ENCODE measurements around the gene PHC2.

The PHC2 gene

GRCh38 chr1:33317946-33318345, 112.9 kb downstream of the PHC2 start:
- Histone ChIP-seq H3K4me3 (ENCODE audit: low read depth, low read length) (no peak overlapping the region), H3K4me1 (ENCODE audit: control insufficient read depth, insufficient read depth, low read length) (no peaks in the 10 kb centered on the region), H3K36me3 (ENCODE audit: control insufficient read depth in 2 of 2, insufficient read depth in 1 of 2, low read length in 2 of 2) (peaks cover 0 to 14% of the 10 kb centered on the region in 2 experiments; a peak in 1 of 3 replicates), H3K9me3 (ENCODE audit: control insufficient read depth, insufficient read depth, low read depth, low read length) (no peaks in the 10 kb centered on the region), H3K27ac (ENCODE audit: extremely low read depth, low read depth, low read length) (no peak overlapping the region)
- CTCF ChIA-PET = no interaction called here
- no peak for TF ChIP-seq ZBTB7A (tag by site-specific recombination; IDR thresholded peaks at IDR 0.05; ENCODE audit: low read depth)
- POLR2A ChIA-PET = no interaction called here

- Histone ChIP-seq H3K36me3 (ENCODE audit: control insufficient read depth in 2 of 2, insufficient read depth in 1 of 2, low read length in 2 of 2) (peaks cover 0 to 9% of the 10 kb centered on the region in 2 experiments; a peak in 1 of 3 replicates), H3K4me1 (ENCODE audit: control insufficient read depth, insufficient read depth, low read length) (no peaks in the 10 kb centered on the region), H3K9me3 (ENCODE audit: control insufficient read depth, insufficient read depth, low read depth, low read length) (no peaks in the 10 kb centered on the region), H3K27ac (ENCODE audit: extremely low read depth, low read depth, low read length) (no peak overlapping the region), H3K4me3 (ENCODE audit: low read depth, low read length) (no peak overlapping the region)
- ChIA-PET POLR2A (no interaction called here), CTCF (interaction anchor here (0.7 to 0.8 kb wide), 2 partner anchors 154 to 188 kb away, joined by 3 read pairs; no protein-coding TSS in a partner anchor)
- no peak for TF ChIP-seq GFI1B (tag by site-specific recombination; IDR thresholded peaks at IDR 0.05)
- no peak for TF ChIP-seq MEIS1 (CRISPR knock-in tag; IDR thresholded peaks at IDR 0.05; ENCODE audit: borderline replicate concordance)
- TF ChIP-seq ZNF221 (tag by site-specific recombination; IDR thresholded peaks at IDR 0.05; ENCODE audit: borderline replicate concordance) = no peak
- TF ChIP-seq ZNF366 (tag by site-specific recombination; conservative IDR thresholded peaks at IDR 0.05) = no peak
- TF ChIP-seq ZNF629 (tag by site-specific recombination; IDR thresholded peaks at IDR 0.05) = no peak
- TF ChIP-seq ZNF692 (tag by site-specific recombination; IDR thresholded peaks at IDR 0.05) = no peak
- no peak for TF ChIP-seq MZF1 (tag by site-specific recombination; IDR thresholded peaks at IDR 0.05; ENCODE audit: borderline replicate concordance)
- TF ChIP-seq GLI2 (tag by site-specific recombination; IDR thresholded peaks at IDR 0.05; ENCODE audit: borderline replicate concordance, low read depth) = no peak
- no peak for TF ChIP-seq ZNF518A (tag by site-specific recombination; conservative IDR thresholded peaks at IDR 0.05; ENCODE audit: low read depth)
- no peak for TF ChIP-seq ZNF433 (tag by site-specific recombination; IDR thresholded peaks at IDR 0.05; ENCODE audit: low read depth)
- no peak for TF ChIP-seq ZNF510 (tag by site-specific recombination; IDR thresholded peaks at IDR 0.05; ENCODE audit: insufficient replicate concordance)
- no peak for TF ChIP-seq ELK4 (IDR thresholded peaks at IDR 0.05; ENCODE audit: borderline replicate concordance, low read depth, low read length)
- no peak for TF ChIP-seq GLIS2 (tag by site-specific recombination; IDR thresholded peaks at IDR 0.05)
- TF ChIP-seq ZBTB8A (tag by site-specific recombination; IDR thresholded peaks at IDR 0.05) = no peak
- TF ChIP-seq ZNF596 (tag by site-specific recombination; IDR thresholded peaks at IDR 0.05) = no peak
- no peak for TF ChIP-seq TRIM28 (IDR thresholded peaks at IDR 0.05; ENCODE audit: borderline replicate concordance, low read length)
Observed at GRCh38 chr1:33317354-33317753, 113.5 kb downstream of the PHC2 start.
